Fibroblast of skin of scalp (primary cell): Measurements from ENCODE around the gene KIAA1191.
"Not testable (repeated sequence)": the region's sequence is repeated elsewhere in the genome, so short reads cannot be mapped to it uniquely, and the experiment has no call there.

Source experiments
- DNase-seq: peaks from one replicate; pipeline ENCODE4 v3.0.0-alpha.2; 2013

KIAA1191 gene

GRCh38 chr5:176305356-176305755 lies 56.2 kb downstream of the KIAA1191 start:
- not testable (repeated sequence) for DNase-seq
